ENCODE results near the gene COPS3. TPM values are rescaled to one million over a fixed set of nuclear protein-coding genes. Genes with fewer than 3 reads are reported as not detected.

The COPS3 gene
- total and polyA plus RNA-seq, 2 experiments from 2014 or later: 108 to 121 TPM

DNA sequence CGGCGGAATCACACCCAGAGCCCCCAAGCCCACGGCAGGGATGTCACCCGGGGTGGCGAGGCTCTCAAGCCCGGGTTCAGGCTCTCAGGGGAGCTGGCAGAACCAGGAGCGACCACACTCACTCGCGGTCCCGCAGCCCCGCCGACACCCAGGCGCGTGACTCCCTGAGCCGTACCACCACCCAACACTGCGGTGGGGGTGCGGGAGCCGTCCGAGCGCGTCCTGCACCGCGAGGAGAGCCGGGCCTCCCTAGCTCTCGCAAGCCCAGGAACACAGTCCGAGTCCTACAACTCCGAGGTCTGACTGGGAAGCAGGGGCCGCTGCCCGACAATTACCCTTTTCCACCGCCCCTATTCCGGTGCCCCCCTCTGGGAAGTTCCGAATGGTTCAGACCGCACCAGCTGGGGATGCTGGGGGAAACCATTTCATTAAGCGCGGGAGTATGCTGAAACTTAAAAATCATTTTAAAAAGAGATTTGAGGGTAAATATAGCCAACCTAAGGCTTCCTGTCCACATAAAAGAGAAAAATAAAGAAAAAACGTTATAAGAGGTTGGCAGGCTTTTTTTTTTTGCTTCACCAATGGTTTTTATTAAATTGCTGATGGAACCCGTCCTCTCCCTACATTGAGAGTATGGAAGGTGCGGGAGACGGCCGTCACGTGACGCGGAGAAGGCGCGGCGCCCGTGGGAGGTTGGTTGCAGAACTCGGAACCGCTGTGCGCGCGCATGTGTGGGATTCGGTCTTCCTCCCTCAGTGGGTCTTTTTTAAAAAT lies 43.8 kb downstream of the COPS3 start, which contains the start of gene FLCN:
Gene FLCN, minus strand, starts transcription at position 143 of the 774 bp plus-strand sequence. CDS start 9,031 bp downstream, outside the sequence.
- 0 out of 2 replicates have a peak, but pooled peaks cover 5% of the 10 kb centered on the region for H3F3A ChIP-seq (replicated peaks; ENCODE audit: low read depth)
- peaks cover 7% of the 10 kb centered on the region for H3K36me3 Mint-ChIP-seq (ENCODE audit: low read depth)
- TF ChIP-seq JUNB (IDR thresholded peaks at IDR 0.05; ENCODE audit: unreplicated experiment): no peak
- peak; percentile 85 for TF ChIP-seq POLR2AphosphoS5 (IDR thresholded peaks at IDR 0.05; ENCODE audit: low read depth)
- peaks cover 11% of the 10 kb centered on the region for H3K27me3 Mint-ChIP-seq (ENCODE audit: insufficient read depth, low read depth, poor library complexity)
- peak within 1 kb of the TSS; percentile 98 for H3K4me3 ChIP-seq
- peaks cover 16% of the 10 kb centered on the region for H3K4me1 Mint-ChIP-seq
- no peaks in the 10 kb centered on the region for H3K36me3 ChIP-seq (ENCODE audit: insufficient read depth)
- peaks cover 10% of the 10 kb centered on the region for H3K4me1 ChIP-seq (ENCODE audit: insufficient read depth)
- no peaks in the 10 kb centered on the region for H3K9me2 ChIP-seq (ENCODE audit: insufficient read depth)
- H3K27ac ChIP-seq (ENCODE audit: low read depth): peak within 1 kb of the TSS; percentile 75
- H3K27me3 ChIP-seq (ENCODE audit: insufficient read depth): no peaks in the 10 kb centered on the region
- ATAC-seq: peak; percentile 92
- H3K79me2 ChIP-seq (replicated peaks; ENCODE audit: insufficient read depth): peaks cover 43% of the 10 kb centered on the region
- H3K4me2 ChIP-seq: peak within 1 kb of the TSS; percentile 78
- peaks cover 11% of the 10 kb centered on the region; the same call in 1 of the 2 replicates for H4K20me1 ChIP-seq (replicated peaks; ENCODE audit: insufficient read depth)
- H2AFZ ChIP-seq: peak within 1 kb of the TSS; percentile 56
- peak; percentile 84 for DNase-seq (ENCODE audit: low spot score)
- no peaks in the 10 kb centered on the region for H3K9me3 Mint-ChIP-seq
- peak within 1 kb of the TSS; percentile 98 for H3K4me3 Mint-ChIP-seq
- H3K27ac Mint-ChIP-seq: peak within 1 kb of the TSS; percentile 100

DNA sequence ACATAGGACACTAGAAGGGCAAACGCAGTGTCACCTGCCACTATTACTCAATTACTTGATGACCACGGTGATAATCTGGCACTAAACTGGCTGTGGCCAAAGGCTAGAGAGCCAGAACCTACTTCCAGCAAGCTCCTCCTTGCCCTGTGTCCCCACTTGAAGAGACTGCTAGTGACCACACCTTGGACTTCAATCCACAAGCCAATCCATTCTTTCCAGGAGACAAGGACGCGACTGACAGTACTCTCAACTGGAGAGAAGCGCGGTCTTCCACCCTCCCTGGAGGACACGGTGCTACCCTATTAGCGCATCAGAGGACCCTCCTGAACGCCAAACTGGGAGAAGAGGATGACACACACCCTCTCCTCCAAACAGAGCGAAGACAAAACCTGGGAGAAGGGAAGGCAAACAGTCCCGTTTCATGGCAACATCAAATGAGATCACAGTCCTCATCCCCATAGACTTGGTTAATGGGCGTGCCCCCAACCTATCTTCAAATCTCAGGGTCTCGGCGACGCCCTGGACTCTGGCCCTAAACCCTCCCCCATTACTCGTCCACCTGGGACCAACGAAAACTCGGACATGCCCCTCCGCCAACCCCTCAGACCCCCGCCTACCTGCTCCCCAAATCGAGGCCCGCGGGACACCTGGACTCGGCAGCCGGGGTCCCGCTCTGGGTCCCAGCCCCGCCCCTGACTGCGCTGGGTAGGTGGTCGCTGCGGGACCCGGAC lies 44.6 kb downstream of the COPS3 start:
- Mint-ChIP-seq H3K27me3 (ENCODE audit: insufficient read depth, low read depth, poor library complexity) (peaks cover 11% of the 10 kb centered on the region), H3K4me1 (peaks cover 16% of the 10 kb centered on the region), H3K36me3 (ENCODE audit: low read depth) (peaks cover 10% of the 10 kb centered on the region), H3K9me3 (no peaks in the 10 kb centered on the region), H3K27ac (peak overlapping the region; percentile 97), H3K4me3 (peak overlapping the region; percentile 98)
- Histone ChIP-seq H4K20me1 (replicated peaks; ENCODE audit: insufficient read depth) (peaks cover 11% of the 10 kb centered on the region; the same call in 1 of the 2 replicates), H3K4me2 (peak overlapping the region; percentile 78), H3K9me2 (ENCODE audit: insufficient read depth) (no peaks in the 10 kb centered on the region), H3K27me3 (ENCODE audit: insufficient read depth) (no peaks in the 10 kb centered on the region), H3K36me3 (ENCODE audit: insufficient read depth) (no peaks in the 10 kb centered on the region), H3K79me2 (replicated peaks; ENCODE audit: insufficient read depth) (peaks cover 43% of the 10 kb centered on the region), H3K27ac (ENCODE audit: low read depth) (no peak overlapping the region), H2AFZ (peak overlapping the region; percentile 56; the same call in 1 of the 2 replicates), H3K4me3 (peak overlapping the region; percentile 98), H3K4me1 (ENCODE audit: insufficient read depth) (peaks cover 10% of the 10 kb centered on the region), H3F3A (replicated peaks; ENCODE audit: low read depth) (0 out of 2 replicates have a peak, but pooled peaks cover 5% of the 10 kb centered on the region)
- TF ChIP-seq STAT1 (IDR thresholded peaks at IDR 0.05; ENCODE audit: unreplicated experiment) (no peak), ZNF114 (CRISPR knock-in tag; IDR thresholded peaks at IDR 0.05) (no peak), NANOG (IDR thresholded peaks at IDR 0.05; ENCODE audit: borderline replicate concordance) (no peak), POLR2AphosphoS5 (IDR thresholded peaks at IDR 0.05; ENCODE audit: low read depth) (no peak), ZNF331 (CRISPR knock-in tag; IDR thresholded peaks at IDR 0.05; ENCODE audit: low read depth) (no peak)
- TF ChIP-seq, protein P1, sequence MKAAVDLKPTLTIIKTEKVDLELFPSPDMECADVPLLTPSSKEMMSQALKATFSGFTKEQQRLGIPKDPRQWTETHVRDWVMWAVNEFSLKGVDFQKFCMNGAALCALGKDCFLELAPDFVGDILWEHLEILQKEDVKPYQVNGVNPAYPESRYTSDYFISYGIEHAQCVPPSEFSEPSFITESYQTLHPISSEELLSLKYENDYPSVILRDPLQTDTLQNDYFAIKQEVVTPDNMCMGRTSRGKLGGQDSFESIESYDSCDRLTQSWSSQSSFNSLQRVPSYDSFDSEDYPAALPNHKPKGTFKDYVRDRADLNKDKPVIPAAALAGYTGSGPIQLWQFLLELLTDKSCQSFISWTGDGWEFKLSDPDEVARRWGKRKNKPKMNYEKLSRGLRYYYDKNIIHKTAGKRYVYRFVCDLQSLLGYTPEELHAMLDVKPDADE (IDR thresholded peaks at IDR 0.05): no peak
- TF ChIP-seq, protein P2, sequence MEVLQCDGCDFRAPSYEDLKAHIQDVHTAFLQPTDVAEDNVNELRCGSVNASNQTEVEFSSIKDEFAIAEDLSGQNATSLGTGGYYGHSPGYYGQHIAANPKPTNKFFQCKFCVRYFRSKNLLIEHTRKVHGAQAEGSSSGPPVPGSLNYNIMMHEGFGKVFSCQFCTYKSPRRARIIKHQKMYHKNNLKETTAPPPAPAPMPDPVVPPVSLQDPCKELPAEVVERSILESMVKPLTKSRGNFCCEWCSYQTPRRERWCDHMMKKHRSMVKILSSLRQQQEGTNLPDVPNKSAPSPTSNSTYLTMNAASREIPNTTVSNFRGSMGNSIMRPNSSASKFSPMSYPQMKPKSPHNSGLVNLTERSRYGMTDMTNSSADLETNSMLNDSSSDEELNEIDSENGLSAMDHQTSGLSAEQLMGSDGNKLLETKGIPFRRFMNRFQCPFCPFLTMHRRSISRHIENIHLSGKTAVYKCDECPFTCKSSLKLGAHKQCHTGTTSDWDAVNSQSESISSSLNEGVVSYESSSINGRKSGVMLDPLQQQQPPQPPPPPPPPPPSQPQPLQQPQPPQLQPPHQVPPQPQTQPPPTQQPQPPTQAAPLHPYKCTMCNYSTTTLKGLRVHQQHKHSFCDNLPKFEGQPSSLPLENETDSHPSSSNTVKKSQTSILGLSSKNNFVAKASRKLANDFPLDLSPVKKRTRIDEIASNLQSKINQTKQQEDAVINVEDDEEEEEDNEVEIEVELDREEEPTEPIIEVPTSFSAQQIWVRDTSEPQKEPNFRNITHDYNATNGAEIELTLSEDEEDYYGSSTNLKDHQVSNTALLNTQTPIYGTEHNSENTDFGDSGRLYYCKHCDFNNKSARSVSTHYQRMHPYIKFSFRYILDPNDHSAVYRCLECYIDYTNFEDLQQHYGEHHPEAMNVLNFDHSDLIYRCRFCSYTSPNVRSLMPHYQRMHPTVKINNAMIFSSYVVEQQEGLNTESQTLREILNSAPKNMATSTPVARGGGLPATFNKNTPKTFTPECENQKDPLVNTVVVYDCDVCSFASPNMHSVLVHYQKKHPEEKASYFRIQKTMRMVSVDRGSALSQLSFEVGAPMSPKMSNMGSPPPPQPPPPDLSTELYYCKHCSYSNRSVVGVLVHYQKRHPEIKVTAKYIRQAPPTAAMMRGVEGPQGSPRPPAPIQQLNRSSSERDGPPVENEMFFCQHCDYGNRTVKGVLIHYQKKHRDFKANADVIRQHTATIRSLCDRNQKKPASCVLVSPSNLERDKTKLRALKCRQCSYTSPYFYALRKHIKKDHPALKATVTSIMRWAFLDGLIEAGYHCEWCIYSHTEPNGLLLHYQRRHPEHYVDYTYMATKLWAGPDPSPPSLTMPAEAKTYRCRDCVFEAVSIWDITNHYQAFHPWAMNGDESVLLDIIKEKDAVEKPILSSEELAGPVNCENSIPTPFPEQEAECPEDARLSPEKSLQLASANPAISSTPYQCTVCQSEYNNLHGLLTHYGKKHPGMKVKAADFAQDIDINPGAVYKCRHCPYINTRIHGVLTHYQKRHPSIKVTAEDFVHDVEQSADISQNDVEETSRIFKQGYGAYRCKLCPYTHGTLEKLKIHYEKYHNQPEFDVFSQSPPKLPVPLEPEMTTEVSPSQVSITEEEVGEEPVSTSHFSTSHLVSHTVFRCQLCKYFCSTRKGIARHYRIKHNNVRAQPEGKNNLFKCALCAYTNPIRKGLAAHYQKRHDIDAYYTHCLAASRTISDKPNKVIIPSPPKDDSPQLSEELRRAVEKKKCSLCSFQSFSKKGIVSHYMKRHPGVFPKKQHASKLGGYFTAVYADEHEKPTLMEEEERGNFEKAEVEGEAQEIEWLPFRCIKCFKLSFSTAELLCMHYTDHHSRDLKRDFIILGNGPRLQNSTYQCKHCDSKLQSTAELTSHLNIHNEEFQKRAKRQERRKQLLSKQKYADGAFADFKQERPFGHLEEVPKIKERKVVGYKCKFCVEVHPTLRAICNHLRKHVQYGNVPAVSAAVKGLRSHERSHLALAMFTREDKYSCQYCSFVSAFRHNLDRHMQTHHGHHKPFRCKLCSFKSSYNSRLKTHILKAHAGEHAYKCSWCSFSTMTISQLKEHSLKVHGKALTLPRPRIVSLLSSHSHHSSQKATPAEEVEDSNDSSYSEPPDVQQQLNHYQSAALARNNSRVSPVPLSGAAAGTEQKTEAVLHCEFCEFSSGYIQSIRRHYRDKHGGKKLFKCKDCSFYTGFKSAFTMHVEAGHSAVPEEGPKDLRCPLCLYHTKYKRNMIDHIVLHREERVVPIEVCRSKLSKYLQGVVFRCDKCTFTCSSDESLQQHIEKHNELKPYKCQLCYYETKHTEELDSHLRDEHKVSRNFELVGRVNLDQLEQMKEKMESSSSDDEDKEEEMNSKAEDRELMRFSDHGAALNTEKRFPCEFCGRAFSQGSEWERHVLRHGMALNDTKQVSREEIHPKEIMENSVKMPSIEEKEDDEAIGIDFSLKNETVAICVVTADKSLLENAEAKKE (CRISPR knock-in tag; IDR thresholded peaks at IDR 0.05): no peak
- TF ChIP-seq, protein P3, sequence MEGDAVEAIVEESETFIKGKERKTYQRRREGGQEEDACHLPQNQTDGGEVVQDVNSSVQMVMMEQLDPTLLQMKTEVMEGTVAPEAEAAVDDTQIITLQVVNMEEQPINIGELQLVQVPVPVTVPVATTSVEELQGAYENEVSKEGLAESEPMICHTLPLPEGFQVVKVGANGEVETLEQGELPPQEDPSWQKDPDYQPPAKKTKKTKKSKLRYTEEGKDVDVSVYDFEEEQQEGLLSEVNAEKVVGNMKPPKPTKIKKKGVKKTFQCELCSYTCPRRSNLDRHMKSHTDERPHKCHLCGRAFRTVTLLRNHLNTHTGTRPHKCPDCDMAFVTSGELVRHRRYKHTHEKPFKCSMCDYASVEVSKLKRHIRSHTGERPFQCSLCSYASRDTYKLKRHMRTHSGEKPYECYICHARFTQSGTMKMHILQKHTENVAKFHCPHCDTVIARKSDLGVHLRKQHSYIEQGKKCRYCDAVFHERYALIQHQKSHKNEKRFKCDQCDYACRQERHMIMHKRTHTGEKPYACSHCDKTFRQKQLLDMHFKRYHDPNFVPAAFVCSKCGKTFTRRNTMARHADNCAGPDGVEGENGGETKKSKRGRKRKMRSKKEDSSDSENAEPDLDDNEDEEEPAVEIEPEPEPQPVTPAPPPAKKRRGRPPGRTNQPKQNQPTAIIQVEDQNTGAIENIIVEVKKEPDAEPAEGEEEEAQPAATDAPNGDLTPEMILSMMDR (conservative IDR thresholded peaks at IDR 0.05; ENCODE audit: low read depth in 2 of 2): no peak
- ATAC-seq: peak; percentile 58
- DNase-seq (ENCODE audit: low spot score): peak; percentile 56
